IPS-18a (cell line): Measurements from ENCODE around the gene TBC1D30.

ENCODE experiments used
- H3K27ac ChIP-seq: one replicate; pipeline ENCODE4 v1.5.1; 2013; ENCODE audit warnings: low read length
- H3K27me3 ChIP-seq: one replicate; pipeline ENCODE4 v1.6.1; 2013; ENCODE audit warnings: mild to moderate bottlenecking, low read length; ENCODE audit not compliant: control insufficient read depth, insufficient read depth
- H3K36me3 ChIP-seq: one replicate; pipeline ENCODE4 v1.6.1; 2013; ENCODE audit warnings: low read depth, low read length; ENCODE audit not compliant: control insufficient read depth
- H3K4me1 ChIP-seq: one replicate; pipeline ENCODE4 v1.6.1; 2013; ENCODE audit warnings: low read depth, low read length; ENCODE audit not compliant: control insufficient read depth
- H3K4me3 ChIP-seq: one replicate; pipeline ENCODE4 v1.5.1; 2013; ENCODE audit warnings: low read length
- H3K9ac ChIP-seq: one replicate; pipeline ENCODE4 v1.6.1; 2013; ENCODE audit warnings: mild to moderate bottlenecking, low read length, moderate library complexity
- H3K9me3 ChIP-seq: one replicate; pipeline ENCODE4 v1.6.1; 2013; ENCODE audit warnings: low read depth, low read length; ENCODE audit not compliant: control insufficient read depth

Gene TBC1D30

GRCh38 chr12:64918801-64919200, 94.4 kb downstream of the TBC1D30 start:
- H3K4me3 ChIP-seq, result no peak overlapping the region
- no peaks in the 10 kb centered on the region for H3K36me3 ChIP-seq
- H3K4me1 ChIP-seq, result peaks cover 8% of the 10 kb centered on the region
- no peak overlapping the region for H3K9ac ChIP-seq
- no peaks in the 10 kb centered on the region for H3K27me3 ChIP-seq
- no peaks in the 10 kb centered on the region for H3K9me3 ChIP-seq
- H3K27ac ChIP-seq, result no peak overlapping the region

GRCh38 chr12:64922853-64923252, 98.4 kb downstream of the TBC1D30 start:
- Histone ChIP-seq H3K4me1 (peaks cover 10% of the 10 kb centered on the region), H3K36me3 (no peaks in the 10 kb centered on the region), H3K27ac (no peak overlapping the region), H3K4me3 (no peak overlapping the region), H3K27me3 (no peaks in the 10 kb centered on the region), H3K9ac (no peak overlapping the region), H3K9me3 (no peaks in the 10 kb centered on the region)

DNA sequence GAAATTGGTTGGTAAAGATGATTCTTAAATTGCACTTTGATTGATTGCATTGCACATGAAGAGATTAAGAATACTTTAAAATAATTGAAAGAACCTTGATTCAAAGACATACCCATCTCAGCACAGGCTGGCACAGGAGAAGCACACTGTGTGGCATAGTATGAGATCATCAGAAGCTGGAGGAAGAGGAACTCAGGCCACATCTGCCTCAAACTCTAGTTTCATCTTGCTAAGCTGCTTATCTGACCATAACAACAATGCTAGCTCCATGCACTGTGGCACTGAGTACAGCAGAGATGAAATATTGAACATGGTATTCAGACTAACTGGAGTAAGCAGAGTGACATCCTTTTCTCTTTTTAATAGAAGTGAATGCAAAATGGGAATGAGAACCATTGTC, 99.1 kb downstream of the TBC1D30 start:
- H3K27ac ChIP-seq, result no peak overlapping the region
- H3K36me3 ChIP-seq, result no peaks in the 10 kb centered on the region
- peaks cover 10% of the 10 kb centered on the region for H3K4me1 ChIP-seq
- no peaks in the 10 kb centered on the region for H3K9me3 ChIP-seq
- no peak overlapping the region for H3K4me3 ChIP-seq
- no peaks in the 10 kb centered on the region for H3K27me3 ChIP-seq
- H3K9ac ChIP-seq, result no peak overlapping the region
